ENCODE data around the gene IPPK. TPM values are rescaled to one million over a fixed set of nuclear protein-coding genes. Genes with fewer than 3 reads are reported as not detected.

IPPK gene
- total RNA-seq, 1 experiment from 2014 or later: 15.4 TPM

DNA sequence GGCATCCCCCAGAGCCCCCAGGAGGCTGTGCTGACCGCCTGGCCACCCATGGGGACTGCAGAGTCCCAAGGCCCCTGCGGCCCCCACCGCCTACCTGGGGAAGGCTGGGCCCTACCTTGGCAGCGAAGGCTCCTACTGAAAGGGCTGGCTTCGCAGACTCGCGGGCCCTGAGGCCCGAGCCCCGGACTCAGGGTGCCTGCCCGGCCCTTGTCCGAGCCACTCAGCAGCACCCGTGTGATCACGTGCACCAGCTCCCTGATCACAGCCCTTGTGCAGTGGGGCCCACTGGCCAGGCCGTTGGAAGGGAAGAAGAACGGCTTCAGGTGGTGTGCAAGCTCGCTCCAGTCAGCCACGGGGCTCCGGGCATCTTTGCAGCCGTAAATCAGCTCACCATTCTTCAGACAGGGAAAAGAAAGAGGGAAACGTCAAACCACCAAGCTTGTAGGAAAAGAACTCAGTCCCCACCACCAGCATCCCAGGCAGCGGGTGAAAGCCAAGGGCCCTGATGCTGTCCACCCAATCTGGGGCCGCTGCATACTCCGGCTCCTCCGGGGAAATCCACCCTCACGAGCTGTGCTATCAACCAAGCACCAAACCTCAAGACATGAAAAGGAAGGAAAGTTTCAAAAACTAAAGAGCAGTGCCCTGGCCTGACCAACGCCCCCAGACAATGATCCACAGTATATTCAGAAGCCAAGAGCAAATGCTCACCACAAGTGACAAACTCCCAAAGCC is 31.9 kb downstream of the IPPK start:
- CTCF ChIA-PET: no interaction called here
- BruUV-seq (replicated peaks): no TSS peak

More for the DNA sequence above, 31.9 kb downstream of the IPPK start:
- no peak for DNase-seq (ENCODE audit: low read depth, low spot score)
- no peak for ATAC-seq
- no peak overlapping the region for H3K9ac ChIP-seq (ENCODE audit: low read length)
- no peaks in the 10 kb centered on the region for H3K9me2 ChIP-seq (ENCODE audit: insufficient read depth)
- H3K27ac ChIP-seq (ENCODE audit: low read depth, low read length): no peak overlapping the region
- H3K36me3 ChIP-seq (ENCODE audit: control insufficient read depth in 1 of 2, insufficient read depth in 2 of 2, low read length in 2 of 2): peaks cover 28 to 41% of the 10 kb centered on the region in 2 experiments; a peak in 3 of 4 replicates
- TF ChIP-seq CBX3 (IDR thresholded peaks at IDR 0.05; ENCODE audit: low read depth) (no peak), POLR2A (IDR thresholded peaks at IDR 0.05; ENCODE audit: borderline replicate concordance, extremely low read depth, insufficient read depth, insufficient read length) (no peak), FOSL1 (IDR thresholded peaks at IDR 0.05; ENCODE audit: low read depth) (no peak), ZNF274 (IDR thresholded peaks at IDR 0.05; ENCODE audit: low read depth, low read length) (no peak), SP1 (IDR thresholded peaks at IDR 0.05; ENCODE audit: low read depth) (no peak), POLR2AphosphoS5 (IDR thresholded peaks at IDR 0.05; ENCODE audit: low read depth, low read length) (no peak), RAD21 (IDR thresholded peaks at IDR 0.05; ENCODE audit: low read depth) (no peak), YY1 (IDR thresholded peaks at IDR 0.05; ENCODE audit: extremely low read depth, insufficient replicate concordance, low read depth, low read length) (no peak), EGR1 (IDR thresholded peaks at IDR 0.05; ENCODE audit: low read depth) (no peak), TCF7L2 (IDR thresholded peaks at IDR 0.05; ENCODE audit: borderline replicate concordance, extremely low read depth, insufficient read depth, insufficient read length) (no peak), EZH2phosphoT487 (IDR thresholded peaks at IDR 0.05; ENCODE audit: borderline replicate concordance) (no peak), JUND (IDR thresholded peaks at IDR 0.05) (no peak), ELF1 (IDR thresholded peaks at IDR 0.05; ENCODE audit: borderline replicate concordance, low read depth) (no peak), EZH2 (IDR thresholded peaks at IDR 0.05) (no peak)
- TF ChIP-seq, protein P1, sequence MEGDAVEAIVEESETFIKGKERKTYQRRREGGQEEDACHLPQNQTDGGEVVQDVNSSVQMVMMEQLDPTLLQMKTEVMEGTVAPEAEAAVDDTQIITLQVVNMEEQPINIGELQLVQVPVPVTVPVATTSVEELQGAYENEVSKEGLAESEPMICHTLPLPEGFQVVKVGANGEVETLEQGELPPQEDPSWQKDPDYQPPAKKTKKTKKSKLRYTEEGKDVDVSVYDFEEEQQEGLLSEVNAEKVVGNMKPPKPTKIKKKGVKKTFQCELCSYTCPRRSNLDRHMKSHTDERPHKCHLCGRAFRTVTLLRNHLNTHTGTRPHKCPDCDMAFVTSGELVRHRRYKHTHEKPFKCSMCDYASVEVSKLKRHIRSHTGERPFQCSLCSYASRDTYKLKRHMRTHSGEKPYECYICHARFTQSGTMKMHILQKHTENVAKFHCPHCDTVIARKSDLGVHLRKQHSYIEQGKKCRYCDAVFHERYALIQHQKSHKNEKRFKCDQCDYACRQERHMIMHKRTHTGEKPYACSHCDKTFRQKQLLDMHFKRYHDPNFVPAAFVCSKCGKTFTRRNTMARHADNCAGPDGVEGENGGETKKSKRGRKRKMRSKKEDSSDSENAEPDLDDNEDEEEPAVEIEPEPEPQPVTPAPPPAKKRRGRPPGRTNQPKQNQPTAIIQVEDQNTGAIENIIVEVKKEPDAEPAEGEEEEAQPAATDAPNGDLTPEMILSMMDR (IDR thresholded peaks at IDR 0.05 in 2 of 3, conservative IDR thresholded peaks at IDR 0.05 in 1 of 3; ENCODE audit: borderline replicate concordance in 1 of 3, insufficient read depth in 1 of 3, low read depth in 2 of 3, low read length in 2 of 3): no peak
- TF ChIP-seq, protein P2, sequence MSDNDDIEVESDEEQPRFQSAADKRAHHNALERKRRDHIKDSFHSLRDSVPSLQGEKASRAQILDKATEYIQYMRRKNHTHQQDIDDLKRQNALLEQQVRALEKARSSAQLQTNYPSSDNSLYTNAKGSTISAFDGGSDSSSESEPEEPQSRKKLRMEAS (IDR thresholded peaks at IDR 0.05): no peak
- no peaks in the 10 kb centered on the region for H4K20me1 ChIP-seq (ENCODE audit: insufficient read depth)
- H3K4me2 ChIP-seq (ENCODE audit: low read length): no peak overlapping the region
- no peaks in the 10 kb centered on the region for H3K9me3 ChIP-seq (ENCODE audit: control insufficient read depth in 1 of 2, insufficient read depth in 1 of 2, low read depth in 1 of 2, low read length in 2 of 2)
- no peak overlapping the region for H3K4me3 ChIP-seq (replicated peaks in 1 of 2; ENCODE audit: low read depth in 1 of 2, low read length in 2 of 2)
- H2AFZ ChIP-seq (ENCODE audit: low read depth, low read length, poor library complexity, severe bottlenecking): no peak overlapping the region
- H3K27me3 ChIP-seq (ENCODE audit: insufficient read depth, low read length): no peaks in the 10 kb centered on the region
- intact Hi-C loops (cut with micrococcal nuclease): no loop called here
- POLR2A ChIA-PET: no interaction called here
- no peaks in the 10 kb centered on the region for H3K79me2 ChIP-seq (ENCODE audit: insufficient read depth, low read length)
- RAD21 ChIA-PET (ENCODE audit: low non-redundant PET in 1 of 2, low total read pairs in 2 of 2, uncharacterized antibody in 2 of 2, unreplicated experiment in 2 of 2): no interaction called here
- H3K4me1 ChIP-seq (ENCODE audit: control insufficient read depth in 1 of 2, insufficient read depth in 2 of 2, low read length in 2 of 2): no peaks in the 10 kb centered on the region

Measured in HCT116 (cell line).